OCI-LY3 (cell line): Measurements from ENCODE around the gene ZNF142.

Experiments
- EZH2phosphoT487 ChIP-seq: fragments of 200-600 bp; shearing (Covaris generic); IDR thresholded peaks from 2 replicates; pipeline ENCODE4 v1.6.1; 2018; ENCODE audit warnings: antibody characterized with exemption, mixed run types, low read depth
- TF ChIP-seq, protein P1 (sequence below): fragments of 200-600, 300-600 bp; sonication (generic); IDR thresholded peaks from 2 replicates; pipeline ENCODE4 v1.5.1; 2014; ENCODE audit warnings: antibody characterized with exemption, low read length, low read depth

- TF ChIP-seq, protein P1, sequence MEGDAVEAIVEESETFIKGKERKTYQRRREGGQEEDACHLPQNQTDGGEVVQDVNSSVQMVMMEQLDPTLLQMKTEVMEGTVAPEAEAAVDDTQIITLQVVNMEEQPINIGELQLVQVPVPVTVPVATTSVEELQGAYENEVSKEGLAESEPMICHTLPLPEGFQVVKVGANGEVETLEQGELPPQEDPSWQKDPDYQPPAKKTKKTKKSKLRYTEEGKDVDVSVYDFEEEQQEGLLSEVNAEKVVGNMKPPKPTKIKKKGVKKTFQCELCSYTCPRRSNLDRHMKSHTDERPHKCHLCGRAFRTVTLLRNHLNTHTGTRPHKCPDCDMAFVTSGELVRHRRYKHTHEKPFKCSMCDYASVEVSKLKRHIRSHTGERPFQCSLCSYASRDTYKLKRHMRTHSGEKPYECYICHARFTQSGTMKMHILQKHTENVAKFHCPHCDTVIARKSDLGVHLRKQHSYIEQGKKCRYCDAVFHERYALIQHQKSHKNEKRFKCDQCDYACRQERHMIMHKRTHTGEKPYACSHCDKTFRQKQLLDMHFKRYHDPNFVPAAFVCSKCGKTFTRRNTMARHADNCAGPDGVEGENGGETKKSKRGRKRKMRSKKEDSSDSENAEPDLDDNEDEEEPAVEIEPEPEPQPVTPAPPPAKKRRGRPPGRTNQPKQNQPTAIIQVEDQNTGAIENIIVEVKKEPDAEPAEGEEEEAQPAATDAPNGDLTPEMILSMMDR, result no peak
- no peak for TF ChIP-seq EZH2phosphoT487
These were observed 31.5 kb downstream of the ZNF142 start for GRCh38 chr2:218627939-218628338.
